RWPE1 (cell line): ENCODE results near the gene MTTP.

ENCODE experiments used
- CTCF ChIA-PET: fragments of 350-600 bp; sonication (Branson Sonifier 250); formaldehyde crosslinking; extraction: SDS; loops from one replicate; lab custom pipeline; 2021; lab: Yijun Ruan, JAX
- POLR2A ChIA-PET: fragments of 400-600 bp; formaldehyde crosslinking; extraction: SDS; loops from one replicate; lab custom pipeline; 2020; ENCODE audit warnings: antibody characterized with exemption; ENCODE audit not compliant: low non-redundant PET; lab: Yijun Ruan, JAX
- DNase-seq: peaks from one replicate; pipeline ENCODE4 v3.0.0; 2012; ENCODE audit warnings: low spot score
- H3K27ac ChIP-seq: fragments of 450-650 bp; 2 replicates; pipeline ENCODE4 v1.5.1; 2017
- TF ChIP-seq, protein P1 (sequence below): fragments of 450-650 bp; conservative IDR thresholded peaks from 2 replicates; pipeline ENCODE4 v1.5.1; 2017; ENCODE audit warnings: low read depth, mild to moderate bottlenecking

The MTTP gene

GRCh38 chr4:99664716-99665115 lies 90.1 kb downstream of the MTTP start:
- POLR2A ChIA-PET: no interaction called here
- DNase-seq: no peak
- no peak overlapping the region for H3K27ac ChIP-seq
- CTCF ChIA-PET: no interaction called here
- TF ChIP-seq, protein P1, sequence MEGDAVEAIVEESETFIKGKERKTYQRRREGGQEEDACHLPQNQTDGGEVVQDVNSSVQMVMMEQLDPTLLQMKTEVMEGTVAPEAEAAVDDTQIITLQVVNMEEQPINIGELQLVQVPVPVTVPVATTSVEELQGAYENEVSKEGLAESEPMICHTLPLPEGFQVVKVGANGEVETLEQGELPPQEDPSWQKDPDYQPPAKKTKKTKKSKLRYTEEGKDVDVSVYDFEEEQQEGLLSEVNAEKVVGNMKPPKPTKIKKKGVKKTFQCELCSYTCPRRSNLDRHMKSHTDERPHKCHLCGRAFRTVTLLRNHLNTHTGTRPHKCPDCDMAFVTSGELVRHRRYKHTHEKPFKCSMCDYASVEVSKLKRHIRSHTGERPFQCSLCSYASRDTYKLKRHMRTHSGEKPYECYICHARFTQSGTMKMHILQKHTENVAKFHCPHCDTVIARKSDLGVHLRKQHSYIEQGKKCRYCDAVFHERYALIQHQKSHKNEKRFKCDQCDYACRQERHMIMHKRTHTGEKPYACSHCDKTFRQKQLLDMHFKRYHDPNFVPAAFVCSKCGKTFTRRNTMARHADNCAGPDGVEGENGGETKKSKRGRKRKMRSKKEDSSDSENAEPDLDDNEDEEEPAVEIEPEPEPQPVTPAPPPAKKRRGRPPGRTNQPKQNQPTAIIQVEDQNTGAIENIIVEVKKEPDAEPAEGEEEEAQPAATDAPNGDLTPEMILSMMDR: no peak

- ChIA-PET POLR2A (no interaction called here), CTCF (interaction anchor here (0.7 kb wide), 1 partner anchor 232 kb away, joined by 3 read pairs; no protein-coding TSS in a partner anchor)
- TF ChIP-seq, protein P1: no peak
- no peak for DNase-seq
- no peak overlapping the region for H3K27ac ChIP-seq
Measured at GRCh38 chr4:99665983-99666382, 91.4 kb downstream of the MTTP start.

- ChIA-PET POLR2A (no interaction called here), CTCF (no interaction called here)
- no peak overlapping the region for H3K27ac ChIP-seq
- no peak for DNase-seq
- TF ChIP-seq, protein P1: no peak
Measured at GRCh38 chr4:99668472-99668871, 93.8 kb downstream of the MTTP start.

- TF ChIP-seq, protein P1: no peak
- no peak for DNase-seq
- no peak overlapping the region for H3K27ac ChIP-seq
- CTCF ChIA-PET: no interaction called here
- POLR2A ChIA-PET: no interaction called here
Measured at GRCh38 chr4:99669084-99669483, 94.5 kb downstream of the MTTP start.

DNA sequence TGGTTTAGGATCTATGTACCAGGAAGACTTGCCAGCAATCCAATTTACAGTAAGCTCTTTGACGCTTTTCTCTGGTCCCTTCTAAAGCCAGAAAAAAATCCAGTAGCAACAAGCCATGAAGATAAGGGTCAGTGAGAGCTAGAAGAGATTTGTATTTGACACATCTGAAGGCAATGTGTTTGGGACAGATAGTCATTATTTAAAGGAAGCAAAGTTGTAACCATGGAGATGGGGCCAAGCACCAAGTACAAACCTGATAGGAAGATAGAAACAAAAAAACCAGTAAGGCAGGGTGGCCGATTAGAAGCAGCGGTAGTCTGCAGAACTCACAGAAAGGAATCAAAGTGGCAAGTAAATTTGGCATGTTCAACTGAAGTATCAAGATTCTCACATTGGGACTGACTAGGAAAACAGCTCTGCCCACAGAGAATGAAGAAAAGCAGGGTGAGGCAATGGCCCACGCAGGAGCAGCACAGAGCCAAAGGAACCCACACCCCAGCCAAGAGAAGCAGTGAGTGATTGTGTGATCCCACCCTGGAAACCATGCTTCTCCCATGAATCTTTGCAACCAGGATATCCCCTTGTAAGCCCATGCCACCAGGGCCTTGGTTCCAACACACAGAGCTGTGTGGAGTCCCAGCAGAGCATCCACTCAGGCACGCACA lies 95.9 kb downstream of the MTTP start:
- TF ChIP-seq, protein P1: no peak
- ChIA-PET POLR2A (no interaction called here), CTCF (no interaction called here)
- H3K27ac ChIP-seq: no peak overlapping the region
- no peak for DNase-seq
